NB4 (cell line): ENCODE data around the gene KIAA1143.

Experiments used
- DNase-seq: peaks from one replicate; pipeline ENCODE4 v3.0.0; 2010; ENCODE audit warnings: low read depth
- H3K4me3 ChIP-seq: one replicate; pipeline ENCODE4 v1.5.1; 2011; ENCODE audit warnings: mild to moderate bottlenecking, low read depth, low read length, moderate library complexity
- CTCF ChIP-seq: IDR thresholded peaks from one replicate; pipeline ENCODE4 v1.5.1; 2012; ENCODE audit warnings: low read depth, low read length
- MYC ChIP-seq: IDR thresholded peaks from 2 replicates; pipeline ENCODE4 v1.6.1; 2011; ENCODE audit warnings: low read depth, low read length
- POLR2A ChIP-seq: IDR thresholded peaks from 2 replicates; pipeline ENCODE4 v1.6.1; 2011; ENCODE audit warnings: mild to moderate bottlenecking; ENCODE audit not compliant: insufficient read length; ENCODE audit errors: extremely low read depth
- TF ChIP-seq, protein P1 (sequence below): IDR thresholded peaks from 2 replicates; pipeline ENCODE4 v1.6.1; 2011; ENCODE audit warnings: low read depth, low read length

The KIAA1143 gene

DNA sequence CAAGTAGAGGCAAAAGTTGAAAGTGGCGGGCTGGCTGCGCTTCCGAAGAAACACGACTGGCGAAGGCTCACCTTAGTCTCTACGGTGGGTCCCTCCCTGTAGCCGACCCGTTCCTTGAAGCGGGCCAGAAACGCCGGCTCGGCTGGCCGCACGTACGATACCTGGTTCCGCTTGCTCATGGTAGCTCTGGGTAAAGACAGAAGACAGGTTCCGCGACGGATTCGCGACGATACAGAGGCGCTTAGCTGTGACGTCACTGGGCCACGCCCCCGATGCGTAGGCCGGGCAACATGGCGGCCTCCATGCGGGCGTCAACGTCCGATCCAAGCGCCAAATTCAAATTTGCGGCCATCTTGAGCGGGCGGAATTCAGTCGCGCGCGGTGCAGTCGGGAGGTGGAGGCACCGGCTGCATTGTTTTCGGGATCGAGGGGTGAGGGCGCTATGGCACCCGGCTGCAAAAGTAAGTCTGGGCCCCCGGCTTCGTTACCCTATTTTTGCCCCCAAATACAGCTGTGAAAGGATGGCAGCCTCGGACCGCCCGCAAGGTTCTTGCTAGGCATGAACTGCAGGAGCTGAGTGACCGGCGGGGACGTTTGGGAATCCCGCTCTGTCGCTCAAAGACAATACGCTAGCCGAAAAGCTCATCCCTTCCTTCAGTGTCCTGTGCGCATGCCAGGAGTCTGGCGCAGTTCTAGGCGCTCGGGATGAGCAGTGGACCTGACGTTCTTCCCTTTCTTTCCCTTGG lies at the start of gene KIAA1143, which contains the start of gene KIF15:
Gene KIAA1143, minus strand, starts transcription at position 196 of the 746 bp plus-strand sequence. Its CDS starts 17 bp downstream, at position 179.
Gene KIF15, plus strand, starts transcription at position 371 of the 746 bp plus-strand sequence. Its CDS starts 72 bp downstream, at position 443.
- TF ChIP-seq POLR2A: peak; percentile 74
- TF ChIP-seq, protein P1, sequence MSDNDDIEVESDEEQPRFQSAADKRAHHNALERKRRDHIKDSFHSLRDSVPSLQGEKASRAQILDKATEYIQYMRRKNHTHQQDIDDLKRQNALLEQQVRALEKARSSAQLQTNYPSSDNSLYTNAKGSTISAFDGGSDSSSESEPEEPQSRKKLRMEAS: peak; percentile 87
- TF ChIP-seq MYC: peak; percentile 98
- no peak for TF ChIP-seq CTCF
- peak within 1 kb of the TSS; percentile 91 for H3K4me3 ChIP-seq

DNA sequence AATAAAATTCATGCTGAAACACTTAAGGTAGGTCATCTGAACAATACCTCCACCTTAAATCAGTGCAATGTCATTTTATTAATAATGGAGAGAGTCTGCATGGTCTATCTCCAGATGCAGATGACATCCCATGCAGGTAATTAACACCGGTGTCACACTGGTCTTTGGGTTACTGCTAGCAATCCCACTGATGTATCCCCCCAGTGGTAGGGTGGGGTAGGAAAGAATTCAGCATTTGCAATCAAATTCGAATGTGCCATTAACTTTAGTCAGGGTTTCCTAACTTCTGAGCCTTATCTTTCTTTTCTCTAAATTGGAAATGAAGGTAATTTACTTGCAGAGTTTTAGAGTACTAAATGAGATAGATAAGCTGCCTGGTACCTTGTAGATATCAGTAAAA lies 44.5 kb upstream of the KIAA1143 start:
- no peak for DNase-seq
- peak; percentile 2 for TF ChIP-seq CTCF
- TF ChIP-seq POLR2A: no peak
- TF ChIP-seq, protein P1: no peak
- no peak for TF ChIP-seq MYC
- H3K4me3 ChIP-seq: no peak overlapping the region

More for the DNA sequence above, at the start of gene KIAA1143, which contains the start of gene KIF15:
- DNase-seq: peak; percentile 97

- H3K4me3 ChIP-seq: no peak overlapping the region
- no peak for DNase-seq
These were observed 41.9 kb upstream of the KIAA1143 start for GRCh38 chr3:44803298-44803697.

DNA sequence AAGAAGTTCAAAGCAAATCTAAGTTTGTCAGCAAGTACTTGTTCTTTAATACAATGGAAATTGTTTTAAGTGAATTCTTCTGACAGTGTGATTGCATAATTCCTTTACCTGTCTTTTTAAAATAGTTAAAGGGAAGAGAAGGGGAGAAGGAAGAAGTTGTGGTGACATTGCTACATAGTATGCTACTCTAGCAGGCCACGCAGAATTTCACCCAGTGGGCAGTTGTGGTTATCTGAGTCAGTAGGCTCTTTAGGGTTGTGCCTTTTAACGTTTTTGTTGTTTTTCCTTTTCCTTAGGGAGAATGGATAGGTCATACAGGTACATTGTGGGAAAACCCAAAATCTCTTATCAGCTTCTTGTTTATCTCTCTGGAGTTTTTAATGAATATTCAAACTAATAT lies 40.6 kb upstream of the KIAA1143 start:
- DNase-seq: peak; percentile 50
- no peak overlapping the region for H3K4me3 ChIP-seq
- TF ChIP-seq, protein P1: no peak
- TF ChIP-seq POLR2A (no peak), MYC (no peak), CTCF (no peak)

More at GRCh38 chr3:44803298-44803697, 41.9 kb upstream of the KIAA1143 start:
- TF ChIP-seq CTCF (no peak), POLR2A (no peak), MYC (no peak)
- TF ChIP-seq, protein P1: no peak

- H3K4me3 ChIP-seq: no peak overlapping the region
- no peak for DNase-seq
- TF ChIP-seq POLR2A (no peak), CTCF (no peak), MYC (no peak)
These were observed 33.8 kb upstream of the KIAA1143 start for GRCh38 chr3:44795197-44795596.

DNA sequence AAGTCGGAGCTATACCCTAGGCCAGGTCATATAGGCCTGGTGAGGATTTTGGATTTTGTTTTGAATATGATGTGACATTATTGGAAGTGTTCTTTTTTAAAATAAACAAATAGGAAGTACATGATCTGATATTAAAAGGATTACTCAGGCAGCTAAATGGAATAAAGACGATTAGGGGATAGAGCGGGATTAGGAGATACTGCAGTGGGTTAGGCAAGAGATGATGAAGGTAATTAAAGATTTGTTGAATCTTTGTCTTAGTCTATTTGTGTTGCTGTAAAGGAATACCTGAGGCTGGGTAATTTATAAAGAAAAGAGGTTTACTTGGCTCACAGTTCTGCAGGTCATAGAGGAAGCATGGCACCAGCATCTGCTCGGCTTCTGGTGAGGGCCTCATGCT lies 21.5 kb upstream of the KIAA1143 start:
- DNase-seq: no peak
- no peak for TF ChIP-seq POLR2A
- TF ChIP-seq CTCF: no peak
- no peak for TF ChIP-seq MYC
- no peak overlapping the region for H3K4me3 ChIP-seq
